Myometrial cell (primary cell): ENCODE data around the gene RBMY1A1. TPM values are rescaled to one million over a fixed set of nuclear protein-coding genes. Genes with fewer than 3 reads are reported as not detected.

Experiments
- total RNA-seq: library from RNA; depleted of rRNA; stranded (reverse); fragments of >200 nt; gene quantifications from 2 replicates; pipeline ENCODE4 v1.2.3, GENCODE V29; 2015

Gene RBMY1A1
- total RNA-seq = not detected in 2 replicates

DNA sequence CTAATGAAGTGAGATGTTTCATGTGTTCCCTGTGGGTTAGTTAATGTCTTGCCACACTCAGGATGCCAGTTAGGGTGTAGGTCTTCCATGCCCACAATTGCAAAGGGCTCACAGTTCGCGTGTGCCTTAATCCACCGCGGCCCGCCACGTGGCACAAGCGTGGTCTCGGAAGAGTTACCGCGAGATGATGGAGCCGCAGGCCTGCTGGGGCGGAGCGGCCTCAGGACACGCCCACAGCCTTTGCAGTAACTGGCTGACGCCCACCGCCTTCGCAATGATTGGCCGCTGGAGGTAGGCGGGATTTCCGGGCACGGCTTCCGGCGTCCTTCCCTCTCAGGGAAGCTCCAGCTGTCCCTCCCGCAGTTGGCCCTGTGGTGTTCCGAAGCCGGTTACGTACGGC, at the start of gene RBMY1A1:
Gene RBMY1A1, plus strand, starts transcription at position 301 of the 400 bp plus-strand sequence. CDS start 2,013 bp downstream, outside the sequence.

DNA sequence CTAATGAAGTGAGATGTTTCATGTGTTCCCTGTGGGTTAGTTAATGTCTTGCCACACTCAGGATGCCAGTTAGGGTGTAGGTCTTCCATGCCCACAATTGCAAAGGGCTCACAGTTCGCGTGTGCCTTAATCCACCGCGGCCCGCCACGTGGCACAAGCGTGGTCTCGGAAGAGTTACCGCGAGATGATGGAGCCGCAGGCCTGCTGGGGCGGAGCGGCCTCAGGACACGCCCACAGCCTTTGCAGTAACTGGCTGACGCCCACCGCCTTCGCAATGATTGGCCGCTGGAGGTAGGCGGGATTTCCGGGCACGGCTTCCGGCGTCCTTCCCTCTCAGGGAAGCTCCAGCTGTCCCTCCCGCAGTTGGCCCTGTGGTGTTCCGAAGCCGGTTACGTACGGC, 23.6 kb upstream of the RBMY1A1 start, which contains the start of gene RBMY1B:
Gene RBMY1B, plus strand, starts transcription at position 301 of the 400 bp plus-strand sequence. CDS start 2,013 bp downstream, outside the sequence.

Other genes starting within 250 kb of the RBMY1A1 start
- gene RBMY1B, start 23.5 kb upstream of the RBMY1A1 start, total RNA-seq = not detected in 2 replicates